ENCODE results near the gene LAMTOR4. TPM values are rescaled to one million over a fixed set of nuclear protein-coding genes. Genes with fewer than 3 reads are reported as not detected.

The LAMTOR4 gene
- polyA plus RNA-seq: 331 and 333 TPM in 2 replicates
- polyA minus RNA-seq: 50.2 and 51.2 TPM in 2 replicates

DNA sequence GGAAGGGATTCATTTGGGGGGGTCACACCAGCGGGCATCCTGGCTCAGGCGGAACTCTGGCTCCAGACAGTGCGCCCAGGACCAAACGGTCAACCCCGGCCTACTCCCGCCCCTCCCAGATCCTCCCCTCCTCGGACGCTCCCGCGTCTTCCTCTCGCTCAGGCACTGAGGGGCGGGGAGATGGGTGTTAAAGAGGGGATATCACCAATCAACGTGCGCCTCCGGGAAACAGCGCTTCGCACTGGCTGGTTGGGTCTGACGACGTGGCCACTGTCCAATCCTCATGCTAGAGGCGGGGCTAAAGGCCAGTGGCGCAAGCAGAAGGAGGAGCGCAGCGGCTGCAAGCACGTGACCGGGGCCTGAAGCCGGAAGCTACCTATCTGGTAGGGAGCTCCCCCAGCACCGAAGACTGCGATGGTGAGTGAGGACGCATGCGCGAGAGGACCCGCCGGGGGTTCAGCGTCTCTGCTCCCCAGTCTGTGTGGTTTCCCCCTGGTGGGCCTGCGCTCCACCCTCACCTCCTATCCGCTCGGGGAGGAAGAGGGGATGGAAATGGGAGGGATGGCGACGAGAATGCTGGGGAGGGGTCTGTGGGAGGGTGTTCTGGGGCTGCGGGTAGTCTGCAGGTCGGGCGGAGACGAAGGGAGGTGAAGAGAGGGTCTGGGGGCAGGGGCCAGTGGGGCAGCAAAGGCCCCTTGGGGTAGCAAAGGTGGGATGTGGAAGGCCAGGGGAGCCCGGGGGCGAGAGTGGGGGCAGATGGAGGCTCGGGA, at the start of gene LAMTOR4:
Gene LAMTOR4, plus strand, starts transcription at position 360 of the 770 bp plus-strand sequence. Its CDS starts 55 bp downstream, at position 415.
- H3K27me3 ChIP-seq (ENCODE audit: insufficient read depth, low read depth, low read length): no peaks in the 10 kb centered on the region
- H3K9ac ChIP-seq (ENCODE audit: low read length): peak within 1 kb of the TSS; percentile 99
- no peaks in the 10 kb centered on the region for H4K20me1 ChIP-seq (ENCODE audit: insufficient read depth)
- TF ChIP-seq, protein P1, sequence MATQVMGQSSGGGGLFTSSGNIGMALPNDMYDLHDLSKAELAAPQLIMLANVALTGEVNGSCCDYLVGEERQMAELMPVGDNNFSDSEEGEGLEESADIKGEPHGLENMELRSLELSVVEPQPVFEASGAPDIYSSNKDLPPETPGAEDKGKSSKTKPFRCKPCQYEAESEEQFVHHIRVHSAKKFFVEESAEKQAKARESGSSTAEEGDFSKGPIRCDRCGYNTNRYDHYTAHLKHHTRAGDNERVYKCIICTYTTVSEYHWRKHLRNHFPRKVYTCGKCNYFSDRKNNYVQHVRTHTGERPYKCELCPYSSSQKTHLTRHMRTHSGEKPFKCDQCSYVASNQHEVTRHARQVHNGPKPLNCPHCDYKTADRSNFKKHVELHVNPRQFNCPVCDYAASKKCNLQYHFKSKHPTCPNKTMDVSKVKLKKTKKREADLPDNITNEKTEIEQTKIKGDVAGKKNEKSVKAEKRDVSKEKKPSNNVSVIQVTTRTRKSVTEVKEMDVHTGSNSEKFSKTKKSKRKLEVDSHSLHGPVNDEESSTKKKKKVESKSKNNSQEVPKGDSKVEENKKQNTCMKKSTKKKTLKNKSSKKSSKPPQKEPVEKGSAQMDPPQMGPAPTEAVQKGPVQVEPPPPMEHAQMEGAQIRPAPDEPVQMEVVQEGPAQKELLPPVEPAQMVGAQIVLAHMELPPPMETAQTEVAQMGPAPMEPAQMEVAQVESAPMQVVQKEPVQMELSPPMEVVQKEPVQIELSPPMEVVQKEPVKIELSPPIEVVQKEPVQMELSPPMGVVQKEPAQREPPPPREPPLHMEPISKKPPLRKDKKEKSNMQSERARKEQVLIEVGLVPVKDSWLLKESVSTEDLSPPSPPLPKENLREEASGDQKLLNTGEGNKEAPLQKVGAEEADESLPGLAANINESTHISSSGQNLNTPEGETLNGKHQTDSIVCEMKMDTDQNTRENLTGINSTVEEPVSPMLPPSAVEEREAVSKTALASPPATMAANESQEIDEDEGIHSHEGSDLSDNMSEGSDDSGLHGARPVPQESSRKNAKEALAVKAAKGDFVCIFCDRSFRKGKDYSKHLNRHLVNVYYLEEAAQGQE (IDR thresholded peaks at IDR 0.05; ENCODE audit: borderline replicate concordance): no peak
- TF ChIP-seq EZH2 (IDR thresholded peaks at IDR 0.05; ENCODE audit: borderline replicate concordance, insufficient read depth, low read length, poor library complexity, severe bottlenecking) (no peak), SMC3 (conservative IDR thresholded peaks at IDR 0.05; ENCODE audit: poor library complexity) (peak; percentile 41), TAF1 (IDR thresholded peaks at IDR 0.05; ENCODE audit: low read depth) (peak; percentile 64), EP300 (conservative IDR thresholded peaks at IDR 0.05; ENCODE audit: poor library complexity, severe bottlenecking) (peak; percentile 13), POLR2AphosphoS5 (IDR thresholded peaks at IDR 0.05) (peak; percentile 81), RAD21 (conservative IDR thresholded peaks at IDR 0.05) (no peak), MXI1 (conservative IDR thresholded peaks at IDR 0.05; ENCODE audit: poor library complexity, severe bottlenecking) (peak; percentile 63)
- TF ChIP-seq, protein P2, sequence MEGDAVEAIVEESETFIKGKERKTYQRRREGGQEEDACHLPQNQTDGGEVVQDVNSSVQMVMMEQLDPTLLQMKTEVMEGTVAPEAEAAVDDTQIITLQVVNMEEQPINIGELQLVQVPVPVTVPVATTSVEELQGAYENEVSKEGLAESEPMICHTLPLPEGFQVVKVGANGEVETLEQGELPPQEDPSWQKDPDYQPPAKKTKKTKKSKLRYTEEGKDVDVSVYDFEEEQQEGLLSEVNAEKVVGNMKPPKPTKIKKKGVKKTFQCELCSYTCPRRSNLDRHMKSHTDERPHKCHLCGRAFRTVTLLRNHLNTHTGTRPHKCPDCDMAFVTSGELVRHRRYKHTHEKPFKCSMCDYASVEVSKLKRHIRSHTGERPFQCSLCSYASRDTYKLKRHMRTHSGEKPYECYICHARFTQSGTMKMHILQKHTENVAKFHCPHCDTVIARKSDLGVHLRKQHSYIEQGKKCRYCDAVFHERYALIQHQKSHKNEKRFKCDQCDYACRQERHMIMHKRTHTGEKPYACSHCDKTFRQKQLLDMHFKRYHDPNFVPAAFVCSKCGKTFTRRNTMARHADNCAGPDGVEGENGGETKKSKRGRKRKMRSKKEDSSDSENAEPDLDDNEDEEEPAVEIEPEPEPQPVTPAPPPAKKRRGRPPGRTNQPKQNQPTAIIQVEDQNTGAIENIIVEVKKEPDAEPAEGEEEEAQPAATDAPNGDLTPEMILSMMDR (IDR thresholded peaks at IDR 0.05; ENCODE audit: poor library complexity, severe bottlenecking): peak; percentile 57
- no peaks in the 10 kb centered on the region for H3K36me3 ChIP-seq (ENCODE audit: insufficient read depth, low read length)
- H3K79me2 ChIP-seq (replicated peaks; ENCODE audit: insufficient read depth, low read length): peaks cover 14% of the 10 kb centered on the region
- peak within 1 kb of the TSS; percentile 97 for H2AFZ ChIP-seq (ENCODE audit: low read depth, low read length)
- no peaks in the 10 kb centered on the region for H3F3A ChIP-seq (ENCODE audit: insufficient read depth, low read length, poor library complexity, severe bottlenecking)
- peak within 1 kb of the TSS; percentile 95 for H3K4me2 ChIP-seq (ENCODE audit: low read length)
- H3K4me3 ChIP-seq (ENCODE audit: low read length): peak within 1 kb of the TSS; percentile 90
- no peaks in the 10 kb centered on the region for H3K9me3 ChIP-seq (ENCODE audit: low read length)
- no peaks in the 10 kb centered on the region for H3K9me2 ChIP-seq (ENCODE audit: insufficient read depth, low read length)
- peak within 1 kb of the TSS; percentile 92 for H3K27ac ChIP-seq (ENCODE audit: low read length)

DNA sequence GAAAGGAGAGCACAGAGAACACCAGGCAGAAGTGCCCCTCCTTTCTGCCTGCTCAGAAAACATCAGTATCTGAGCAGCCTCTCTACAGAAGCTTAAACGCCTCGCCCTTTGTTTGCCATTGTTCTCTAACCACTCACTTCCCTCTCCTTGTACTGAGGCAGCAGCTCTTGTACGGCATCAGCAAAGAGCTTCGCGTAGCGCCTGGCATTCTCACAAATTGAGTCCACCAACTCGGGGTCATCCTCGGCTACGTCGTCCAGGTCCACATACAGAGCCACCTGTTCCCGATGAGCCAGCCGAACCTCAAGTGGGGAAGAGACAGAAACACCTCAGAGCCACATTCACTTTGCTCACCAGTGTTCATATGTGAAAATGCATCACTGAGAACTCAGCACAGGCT, 49.3 kb upstream of the LAMTOR4 start:
- peaks cover 26% of the 10 kb centered on the region for H3K79me2 ChIP-seq (replicated peaks; ENCODE audit: insufficient read depth, low read length)
- peak overlapping the region; percentile 95 for H3K27ac ChIP-seq (ENCODE audit: low read length)
- H3K27me3 ChIP-seq (ENCODE audit: insufficient read depth, low read depth, low read length): no peaks in the 10 kb centered on the region
- H3K9me3 ChIP-seq (ENCODE audit: low read length): no peaks in the 10 kb centered on the region
- H2AFZ ChIP-seq (ENCODE audit: low read depth, low read length): no peak overlapping the region
- H4K20me1 ChIP-seq (ENCODE audit: insufficient read depth): no peaks in the 10 kb centered on the region
- peaks cover 14% of the 10 kb centered on the region for H3K36me3 ChIP-seq (ENCODE audit: insufficient read depth, low read length)
- no peaks in the 10 kb centered on the region for H3K9me2 ChIP-seq (ENCODE audit: insufficient read depth, low read length)
- H3K4me2 ChIP-seq (ENCODE audit: low read length): peak overlapping the region; percentile 81
- H3K9ac ChIP-seq (ENCODE audit: low read length): peak overlapping the region; percentile 93
- no peak for TF ChIP-seq RAD21 (conservative IDR thresholded peaks at IDR 0.05)
- H3K4me3 ChIP-seq (ENCODE audit: low read length): peak overlapping the region; percentile 78
- H3F3A ChIP-seq (ENCODE audit: insufficient read depth, low read length, poor library complexity, severe bottlenecking): no peaks in the 10 kb centered on the region

Measured in neural cell (in vitro differentiated cells).